MM.1S (cell line): ENCODE data around the gene AHSG.

Experiments
- EZH2 ChIP-seq: fragments of 300-600 bp; sonication (generic); optimal IDR thresholded peaks from 2 replicates; pipeline ENCODE3; 2017; ENCODE audit warnings: low read depth, mild to moderate bottlenecking, antibody characterized with exemption, low read length, mixed read lengths
- EZH2phosphoT487 ChIP-seq: fragments of 300-600 bp; sonication (generic); IDR thresholded peaks from 2 replicates; pipeline ENCODE4 v1.6.1; 2018; ENCODE audit warnings: antibody characterized with exemption, low read length
- TF ChIP-seq, protein P1 (sequence below): fragments of 300-600 bp; sonication (generic); IDR thresholded peaks from 2 replicates; pipeline ENCODE4 v1.5.1; 2016; ENCODE audit warnings: antibody characterized with exemption, low read length, mixed read lengths

GRCh38 chr3:186587183-186587582 is 25.7 kb upstream of the AHSG start:
- TF ChIP-seq, protein P1, sequence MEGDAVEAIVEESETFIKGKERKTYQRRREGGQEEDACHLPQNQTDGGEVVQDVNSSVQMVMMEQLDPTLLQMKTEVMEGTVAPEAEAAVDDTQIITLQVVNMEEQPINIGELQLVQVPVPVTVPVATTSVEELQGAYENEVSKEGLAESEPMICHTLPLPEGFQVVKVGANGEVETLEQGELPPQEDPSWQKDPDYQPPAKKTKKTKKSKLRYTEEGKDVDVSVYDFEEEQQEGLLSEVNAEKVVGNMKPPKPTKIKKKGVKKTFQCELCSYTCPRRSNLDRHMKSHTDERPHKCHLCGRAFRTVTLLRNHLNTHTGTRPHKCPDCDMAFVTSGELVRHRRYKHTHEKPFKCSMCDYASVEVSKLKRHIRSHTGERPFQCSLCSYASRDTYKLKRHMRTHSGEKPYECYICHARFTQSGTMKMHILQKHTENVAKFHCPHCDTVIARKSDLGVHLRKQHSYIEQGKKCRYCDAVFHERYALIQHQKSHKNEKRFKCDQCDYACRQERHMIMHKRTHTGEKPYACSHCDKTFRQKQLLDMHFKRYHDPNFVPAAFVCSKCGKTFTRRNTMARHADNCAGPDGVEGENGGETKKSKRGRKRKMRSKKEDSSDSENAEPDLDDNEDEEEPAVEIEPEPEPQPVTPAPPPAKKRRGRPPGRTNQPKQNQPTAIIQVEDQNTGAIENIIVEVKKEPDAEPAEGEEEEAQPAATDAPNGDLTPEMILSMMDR = no peak
- no peak for TF ChIP-seq EZH2
- TF ChIP-seq EZH2phosphoT487 = no peak
